Fibroblast of the conjunctiva (primary cell): ENCODE measurements around the gene KRT14.
A peak's percentile ranks its signal among the peaks of the same experiment; 100 is the strongest.
"Not testable (repeated sequence)": the region's sequence is repeated elsewhere in the genome, so short reads cannot be mapped to it uniquely, and the experiment has no call there.

ENCODE experiments used
- DNase-seq: peaks from one replicate; pipeline ENCODE4 v3.0.0-alpha.2; 2010; ENCODE audit warnings: low read depth

KRT14 gene

DNA sequence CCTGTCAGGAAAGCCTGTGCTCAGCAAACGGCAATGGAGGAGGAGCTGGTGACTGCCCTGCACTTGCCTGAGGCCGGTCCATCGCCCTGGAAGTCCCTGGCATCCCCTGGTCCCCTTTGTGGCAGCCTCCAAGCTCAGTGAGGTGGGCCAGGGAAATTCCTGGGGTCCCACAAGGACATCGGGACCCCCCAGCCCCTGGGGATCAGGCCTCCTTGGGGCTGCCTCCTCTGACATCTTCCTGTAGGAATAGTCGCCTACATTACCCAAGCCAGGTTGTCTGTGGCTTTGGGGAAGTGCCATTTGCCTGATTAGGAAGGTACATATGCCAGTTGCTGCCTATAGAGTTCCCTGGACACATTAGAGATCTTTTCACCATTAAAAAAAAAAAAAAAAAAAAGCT, 7.7 kb downstream of the KRT14 start:
- no peak for DNase-seq

DNA sequence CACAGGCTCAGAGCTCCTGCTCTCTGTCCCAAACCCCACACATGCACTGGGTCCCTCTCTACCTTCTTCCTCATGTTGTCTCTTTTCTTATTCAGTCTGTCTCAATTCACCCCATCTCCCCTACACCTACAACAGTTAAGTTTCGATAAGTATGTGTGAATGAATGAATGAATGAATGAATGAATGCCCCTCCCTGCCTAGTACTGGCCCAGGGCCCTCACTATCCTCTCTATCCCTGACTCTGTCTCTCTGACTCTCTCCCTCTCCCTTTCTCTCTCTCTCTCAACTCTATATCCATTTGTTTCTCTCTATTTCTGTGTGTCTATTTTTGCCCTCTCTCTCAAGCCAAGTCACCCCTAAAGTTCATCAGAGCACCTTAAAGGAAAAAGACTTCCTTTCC, 8.2 kb downstream of the KRT14 start:
- no peak for DNase-seq

DNA sequence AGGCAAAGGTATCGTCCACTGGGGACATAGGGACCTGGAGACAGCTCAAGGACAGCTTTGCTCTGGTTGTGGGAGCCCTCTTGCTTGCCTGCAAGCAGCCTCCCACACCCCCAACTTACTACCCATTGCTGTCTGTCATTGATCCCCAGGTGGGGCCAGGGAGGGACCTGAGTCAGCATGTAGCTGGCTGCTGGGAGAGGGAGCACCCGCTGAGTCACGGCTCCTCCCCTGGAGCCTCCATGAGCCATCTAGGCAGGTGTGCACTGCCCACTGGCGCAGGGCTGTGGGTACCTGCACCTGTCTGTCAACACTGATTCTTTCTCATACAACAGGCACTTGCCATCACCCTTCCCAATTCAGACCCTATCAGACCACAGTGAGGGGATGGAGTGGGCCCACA, 10.0 kb downstream of the KRT14 start:
- DNase-seq = not testable (repeated sequence)

DNA sequence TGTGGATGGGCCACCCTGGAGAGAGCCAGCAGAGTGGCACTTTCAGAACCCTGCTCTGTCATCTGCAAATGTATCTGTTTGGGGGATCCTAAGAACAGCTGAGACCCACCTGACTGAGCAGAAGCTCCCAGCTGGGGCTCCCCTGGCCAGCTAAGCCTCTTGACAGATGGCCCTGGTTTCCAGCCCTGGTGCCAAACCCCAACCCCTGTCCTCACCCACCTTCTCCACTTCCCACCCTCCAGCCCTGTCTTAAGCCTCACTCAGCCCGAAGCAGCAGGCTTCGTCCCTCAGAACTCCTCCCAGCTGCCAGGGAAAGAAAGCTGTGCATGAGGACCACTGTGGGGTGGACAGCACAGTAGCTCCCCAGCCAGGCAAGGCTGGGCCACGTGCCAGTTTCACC, 11.4 kb downstream of the KRT14 start:
- no peak for DNase-seq

DNA sequence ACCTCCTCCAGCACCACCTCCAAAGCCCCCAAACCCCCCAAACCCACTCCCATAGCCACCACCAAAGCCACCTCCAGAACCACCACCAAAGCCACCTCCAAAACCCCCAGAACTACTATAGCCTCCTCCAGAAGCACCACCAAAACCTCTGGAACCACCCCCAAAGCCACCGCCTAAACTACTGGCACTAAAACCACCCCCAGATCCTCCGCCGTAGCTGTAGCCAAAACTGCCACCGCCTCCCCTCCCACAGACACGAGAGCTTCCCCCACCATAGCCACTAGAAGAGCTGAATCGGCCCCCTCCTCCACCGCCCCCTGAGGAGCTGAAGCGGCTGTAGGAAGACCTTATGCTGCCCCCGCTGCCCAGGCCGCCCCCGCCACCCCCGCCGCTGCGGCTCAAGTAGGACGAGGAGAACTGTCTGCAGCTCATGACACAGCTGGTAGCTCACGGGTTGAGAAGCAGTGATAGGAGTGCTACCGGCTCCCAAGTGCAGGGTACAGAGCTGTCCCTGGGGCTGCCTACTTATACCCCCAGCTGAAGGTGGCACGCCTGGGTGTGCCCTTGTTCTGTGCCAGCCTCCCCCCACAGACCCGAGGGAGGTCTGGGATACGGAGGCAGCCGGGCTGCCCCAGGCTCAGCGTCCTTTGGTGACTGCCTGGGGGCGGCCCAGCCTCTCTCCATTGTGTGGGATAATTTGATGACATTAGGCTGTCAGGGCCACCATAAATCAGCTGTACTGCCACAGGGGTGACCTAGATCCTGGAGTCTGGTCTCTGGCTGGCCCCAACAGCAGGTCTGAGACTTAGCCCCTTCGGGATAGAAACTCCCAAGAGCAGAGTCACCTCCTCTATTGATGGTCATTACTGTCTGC, 14.9 kb downstream of the KRT14 start, which contains the start of gene KRT9:
TSS of gene KRT9 (minus strand) at position 499 of the 874 bp plus-strand sequence. CDS start at position 432, 67 bp downstream.
- DNase-seq = no peak

DNA sequence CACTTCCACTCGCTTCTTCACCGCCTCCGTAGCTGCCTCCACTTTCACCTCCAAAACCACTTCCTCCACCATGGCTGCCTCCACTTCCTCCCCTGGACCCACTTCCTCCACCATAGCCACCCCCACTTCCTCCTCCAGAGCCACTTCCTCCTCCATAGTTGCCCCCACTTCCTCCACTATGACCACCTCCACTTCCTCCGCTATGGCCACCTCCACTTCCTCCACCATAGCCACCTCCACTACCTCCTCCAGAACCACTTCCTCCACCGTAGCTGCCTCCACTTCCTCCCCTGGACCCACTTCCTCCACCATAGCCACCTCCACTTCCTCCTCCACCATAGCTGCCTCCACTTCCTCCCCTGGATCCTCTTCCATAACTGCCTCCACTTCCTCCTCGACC, 19.4 kb downstream of the KRT14 start:
- no peak for DNase-seq

DNA sequence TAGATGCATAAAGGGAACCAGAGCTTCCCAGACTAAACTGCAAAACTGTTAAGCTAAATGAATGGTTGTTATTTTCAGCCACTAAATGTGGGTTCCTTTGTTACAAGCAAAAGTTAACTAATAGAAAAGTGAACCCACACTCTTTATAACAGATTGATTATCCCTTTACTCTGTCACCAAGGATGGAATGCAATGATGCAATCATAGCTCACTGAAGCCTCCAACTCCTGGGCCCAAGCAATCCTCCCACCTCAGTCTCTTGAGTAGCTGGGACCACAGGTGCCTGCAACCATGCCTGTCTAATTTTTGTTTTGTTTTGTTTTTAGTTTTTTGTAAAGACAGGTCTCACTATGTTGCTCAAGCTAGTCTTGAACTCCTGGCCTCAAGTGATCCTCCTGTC, 21.4 kb downstream of the KRT14 start:
- no peak for DNase-seq

DNA sequence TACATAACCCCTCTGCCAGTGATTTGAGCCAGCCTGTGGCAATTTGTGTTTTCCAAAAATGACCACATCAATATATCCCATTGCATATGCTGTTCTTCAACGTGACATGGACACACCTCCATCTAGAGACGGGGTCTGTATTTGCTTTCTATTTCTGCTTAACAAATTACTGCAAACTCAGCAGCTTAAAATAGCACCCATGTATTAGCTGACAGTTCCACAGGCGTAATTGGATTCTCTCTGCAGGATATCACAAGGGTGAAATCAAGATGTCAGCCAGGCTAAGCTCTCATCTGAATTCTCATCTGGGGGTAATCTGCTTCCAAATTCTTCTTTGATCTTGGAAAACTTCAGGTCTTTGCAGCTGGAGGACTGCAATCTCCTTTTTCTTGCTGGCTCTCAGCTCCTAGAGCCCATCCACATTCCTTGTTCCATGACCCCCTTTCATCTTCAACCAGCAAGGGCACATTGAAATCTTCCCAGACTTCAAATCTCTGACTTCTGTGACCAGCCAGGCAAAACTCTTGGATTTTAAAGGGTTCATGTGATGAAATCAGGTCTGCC, 23.0 kb downstream of the KRT14 start:
- DNase-seq = no peak

DNA sequence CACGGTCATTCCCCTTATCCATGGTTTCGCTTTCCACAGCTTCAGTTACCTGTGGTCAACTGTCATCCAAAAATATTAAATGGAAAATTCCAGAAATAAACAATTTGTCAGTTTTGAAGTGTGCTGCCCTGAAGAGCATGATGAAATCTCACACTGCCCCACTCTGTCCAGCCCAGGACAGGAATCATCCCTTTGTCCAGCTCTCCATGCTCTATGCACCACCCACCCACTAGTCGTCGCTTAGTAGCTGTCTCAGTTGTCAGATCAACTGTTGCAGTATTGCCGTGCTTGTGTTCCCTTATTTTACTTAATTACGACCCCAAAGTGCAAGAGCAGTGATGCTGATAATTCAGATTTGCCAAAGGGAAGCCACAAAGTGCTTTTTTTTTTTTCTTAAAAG, 25.1 kb downstream of the KRT14 start:
- no peak for DNase-seq

DNA sequence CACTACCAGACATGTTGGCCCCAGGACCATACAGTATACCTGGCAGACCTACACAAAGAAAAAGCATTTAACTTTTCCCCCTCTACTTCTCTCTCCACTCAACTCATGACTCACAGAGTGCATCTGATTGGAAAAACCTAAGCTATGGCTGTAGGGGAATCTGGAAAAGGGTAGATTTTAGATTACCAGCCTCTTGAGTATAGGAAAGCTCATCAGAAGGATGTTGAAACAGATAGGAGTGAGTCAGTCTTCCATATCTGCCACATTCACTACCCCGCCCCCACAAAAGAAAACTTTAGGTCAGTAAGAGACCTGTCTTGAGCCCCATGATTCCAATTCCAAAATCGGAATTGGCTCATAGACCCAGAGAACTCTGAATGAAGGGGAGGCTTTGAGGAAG, 27.1 kb downstream of the KRT14 start:
- no peak for DNase-seq

DNA sequence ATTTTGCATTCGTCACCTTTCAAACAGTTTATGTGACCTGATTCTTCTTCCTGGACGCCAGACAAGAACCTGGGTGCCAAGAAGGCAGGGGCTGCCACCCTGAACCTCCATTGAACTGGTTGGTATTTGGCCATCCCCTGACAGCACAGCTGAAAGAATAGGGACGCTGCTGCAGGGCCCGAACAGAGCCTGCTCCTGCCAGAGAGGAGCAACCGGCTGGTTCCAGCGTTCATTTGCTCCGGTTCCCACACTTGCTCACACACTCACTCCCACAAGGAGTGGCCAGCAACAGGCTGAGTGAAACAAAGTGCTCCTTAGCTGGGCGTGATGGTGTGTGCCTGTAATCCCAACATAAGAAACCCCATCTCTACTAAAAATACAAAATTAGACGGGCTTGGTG, 29.8 kb downstream of the KRT14 start:
- DNase-seq = no peak

DNA sequence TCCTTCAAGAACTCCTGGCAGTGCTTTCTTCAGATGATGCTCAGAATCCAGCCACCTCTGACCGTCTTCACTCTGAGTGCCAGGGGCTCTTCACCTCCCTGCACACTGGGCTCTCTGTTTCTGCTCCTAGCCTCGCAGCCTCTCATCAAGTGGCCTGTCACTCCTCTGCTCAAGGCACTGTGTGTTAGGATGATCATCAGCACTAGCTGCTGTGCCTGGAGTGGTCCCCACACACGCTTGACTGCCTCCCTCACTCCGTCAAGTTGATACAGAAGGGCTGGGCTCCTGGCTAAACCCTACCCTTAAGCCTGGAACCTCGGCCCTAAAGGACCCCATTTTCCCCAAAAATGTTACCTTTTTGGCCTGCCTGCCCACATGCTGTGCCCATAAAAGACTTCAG, 30.4 kb downstream of the KRT14 start:
- DNase-seq = no peak

DNA sequence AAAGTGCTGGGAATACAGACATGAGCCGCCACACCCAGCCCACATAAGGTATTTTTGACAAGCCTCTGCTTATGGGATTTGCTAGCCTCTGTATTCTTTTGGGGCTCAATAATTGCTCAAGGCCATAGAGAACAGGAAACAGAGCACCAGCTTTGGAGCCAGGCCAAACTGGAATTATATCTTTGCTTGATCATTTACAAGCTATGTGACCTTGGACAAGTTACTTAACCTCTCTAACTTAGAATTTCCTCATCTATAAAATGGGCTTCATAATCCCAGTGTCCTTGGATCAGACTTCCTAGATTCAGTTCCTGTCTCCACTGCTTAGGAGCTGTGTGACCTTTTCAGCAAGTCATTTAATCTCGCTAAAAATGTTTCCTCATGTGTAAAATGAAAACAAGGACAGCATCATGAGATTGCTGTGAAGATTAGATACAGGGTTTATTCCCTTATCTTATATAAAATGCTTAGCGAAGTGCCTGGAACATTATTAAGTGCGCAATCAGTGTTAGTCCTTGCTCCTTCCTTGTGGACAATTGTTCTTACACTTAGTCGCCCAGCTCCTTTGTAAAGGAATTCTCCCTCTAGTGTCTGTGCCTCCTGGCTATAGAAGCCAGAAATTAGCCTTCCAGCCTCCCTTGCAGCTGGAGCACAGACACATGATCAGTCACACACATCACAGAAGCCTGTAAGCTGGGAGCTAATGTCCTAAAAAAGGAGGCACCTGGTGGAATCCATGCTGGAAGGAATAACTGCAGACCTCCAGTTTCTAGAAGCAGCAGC, 31.4 kb downstream of the KRT14 start:
- DNase-seq = no peak

DNA sequence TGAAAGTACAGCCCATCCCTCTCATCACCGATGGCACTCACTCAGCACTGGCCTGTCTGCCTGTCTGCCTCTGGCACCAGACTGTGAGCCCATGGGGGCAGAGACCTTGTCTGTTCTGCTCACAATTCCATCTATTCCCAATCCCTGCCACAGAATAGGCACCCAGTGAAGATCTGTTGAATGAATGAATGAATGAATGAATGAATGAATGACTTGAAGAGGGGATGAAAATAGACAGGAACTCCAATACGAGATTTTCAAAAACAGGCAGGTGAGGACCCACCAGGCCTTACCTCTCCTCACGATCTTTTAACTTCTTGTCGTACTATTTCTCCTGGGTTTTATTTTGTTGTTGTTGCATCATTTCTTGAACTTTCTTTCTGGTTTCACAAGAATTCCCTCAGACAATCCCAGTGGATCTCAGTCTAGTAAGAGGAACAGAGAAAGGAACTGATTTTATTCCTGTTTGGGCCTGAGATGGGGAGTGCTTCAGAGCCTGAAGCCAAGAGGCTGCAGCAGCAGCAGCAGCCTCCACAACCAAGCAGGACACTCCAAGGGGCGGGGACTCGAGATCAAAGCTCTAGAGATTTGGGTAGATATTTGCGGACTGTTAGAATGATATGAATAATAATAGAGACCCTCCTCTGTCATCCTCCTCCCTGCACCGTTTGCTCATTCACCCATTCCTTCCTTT, 32.6 kb downstream of the KRT14 start:
- DNase-seq = no peak

DNA sequence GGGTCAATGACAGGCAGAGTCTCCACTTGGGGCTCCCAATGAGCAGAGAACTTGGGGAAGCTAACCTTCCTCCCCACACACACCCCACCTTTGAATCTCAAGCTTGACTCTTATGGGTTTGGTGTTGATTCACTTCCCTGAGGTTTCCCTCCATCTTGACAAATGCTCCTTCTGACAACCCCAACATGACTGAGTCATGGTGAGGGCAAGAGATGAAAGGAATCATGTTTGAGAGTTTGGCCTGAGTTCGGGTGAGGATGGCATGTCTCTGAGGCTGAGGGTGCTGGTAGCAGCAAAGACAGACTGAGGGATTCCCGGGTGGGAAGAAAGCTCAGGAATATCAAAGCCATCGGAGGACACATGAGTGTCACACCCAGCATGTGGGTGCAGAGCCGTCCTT, 33.5 kb downstream of the KRT14 start:
- no peak for DNase-seq

DNA sequence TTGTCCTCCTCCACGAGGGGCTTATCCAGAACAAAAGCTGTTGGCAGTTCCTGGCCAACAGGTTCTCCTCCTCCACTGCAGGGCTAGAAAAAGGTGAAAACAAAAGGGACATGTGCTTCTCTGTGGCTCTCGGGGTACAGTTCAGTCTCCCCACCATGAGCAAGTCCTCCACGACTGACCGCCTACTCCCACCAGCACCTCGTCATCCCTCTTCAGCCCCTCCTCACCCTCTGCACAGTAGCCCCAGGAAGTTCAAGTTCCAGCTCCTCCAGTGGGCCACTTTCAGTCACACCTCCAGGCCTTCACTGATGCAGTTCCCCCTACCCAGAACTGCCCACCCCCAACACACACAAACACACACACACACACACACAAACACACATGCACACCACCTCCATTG, 34.2 kb downstream of the KRT14 start:
- DNase-seq = no peak

DNA sequence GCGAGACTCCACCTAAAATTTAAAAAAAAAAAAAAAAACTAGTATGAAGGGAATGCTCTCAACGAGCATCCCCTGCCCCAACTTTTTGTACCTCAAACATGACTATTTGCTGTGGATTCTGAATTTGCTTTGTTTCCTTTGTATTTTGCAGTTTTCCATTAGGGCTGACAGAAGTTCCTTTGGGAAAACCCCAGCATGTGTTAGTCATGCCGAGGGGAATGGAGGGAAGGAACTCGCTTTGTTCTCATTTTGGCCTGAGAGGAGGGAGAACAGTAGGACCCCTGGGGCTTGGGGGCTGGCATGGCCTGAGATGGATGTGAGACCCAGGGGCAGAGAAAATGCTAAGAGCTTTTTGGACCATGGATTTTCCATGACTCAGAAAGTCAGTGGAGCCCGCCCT, 35.3 kb downstream of the KRT14 start:
- DNase-seq = no peak

DNA sequence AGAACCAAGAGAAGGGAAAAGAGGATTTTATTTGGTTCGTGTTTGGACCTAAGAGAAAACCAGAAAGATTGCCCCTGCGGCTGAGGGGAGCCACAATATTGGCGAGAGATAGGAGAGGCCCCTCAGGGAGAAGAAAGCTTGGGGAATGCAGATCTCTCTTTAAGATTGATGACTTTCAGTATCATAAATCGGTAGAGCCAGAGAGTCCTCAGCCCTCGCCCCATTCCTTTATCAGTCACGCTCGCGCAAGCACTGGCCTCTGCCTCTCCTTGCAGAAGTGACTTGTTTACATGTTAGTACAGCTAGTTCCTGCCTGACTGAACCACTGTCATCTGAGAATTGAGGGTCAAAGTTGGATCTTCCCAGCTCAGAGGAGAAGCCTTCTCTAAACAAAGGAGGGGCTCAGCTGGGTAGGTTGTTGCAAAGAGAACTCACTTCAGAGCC, 37.1 kb downstream of the KRT14 start:
- no peak for DNase-seq

DNA sequence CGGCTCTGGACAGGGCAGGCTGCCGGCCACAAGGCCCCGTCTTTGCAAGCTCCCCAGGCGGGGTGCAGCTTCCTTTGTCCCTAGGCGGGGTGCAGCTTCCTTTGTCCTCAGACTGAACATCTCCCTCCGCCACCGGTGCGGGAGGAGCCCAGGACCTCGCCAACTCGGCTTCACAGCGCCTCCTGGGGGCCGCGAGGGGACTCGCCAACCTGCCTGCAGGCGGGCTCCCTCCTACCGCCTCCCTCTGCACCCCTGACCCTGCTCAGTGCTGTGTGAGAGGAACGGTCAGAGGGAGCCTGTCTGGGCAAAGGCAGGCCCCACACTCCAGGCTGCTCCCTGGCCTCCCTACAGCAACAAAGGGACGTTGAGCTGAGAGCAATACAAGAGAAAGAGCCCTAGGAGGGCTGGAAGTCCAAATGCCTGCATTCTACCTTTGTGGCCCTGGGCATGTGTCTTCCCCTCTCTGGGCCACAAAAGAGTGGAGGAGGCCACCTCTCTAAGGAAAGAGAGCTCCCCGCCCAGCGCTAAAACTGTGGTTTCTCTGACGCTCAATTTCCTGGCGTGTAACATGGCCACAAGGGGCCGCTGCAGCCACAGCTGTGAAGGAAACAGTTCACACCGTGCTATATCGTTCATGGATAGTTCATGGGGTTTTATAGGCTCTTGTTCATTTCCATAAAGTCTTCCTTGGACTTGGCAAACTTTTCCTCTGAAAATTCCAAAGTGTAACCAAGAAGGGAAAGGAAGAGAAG, 37.7 kb downstream of the KRT14 start:
- DNase-seq = peak; percentile 68

DNA sequence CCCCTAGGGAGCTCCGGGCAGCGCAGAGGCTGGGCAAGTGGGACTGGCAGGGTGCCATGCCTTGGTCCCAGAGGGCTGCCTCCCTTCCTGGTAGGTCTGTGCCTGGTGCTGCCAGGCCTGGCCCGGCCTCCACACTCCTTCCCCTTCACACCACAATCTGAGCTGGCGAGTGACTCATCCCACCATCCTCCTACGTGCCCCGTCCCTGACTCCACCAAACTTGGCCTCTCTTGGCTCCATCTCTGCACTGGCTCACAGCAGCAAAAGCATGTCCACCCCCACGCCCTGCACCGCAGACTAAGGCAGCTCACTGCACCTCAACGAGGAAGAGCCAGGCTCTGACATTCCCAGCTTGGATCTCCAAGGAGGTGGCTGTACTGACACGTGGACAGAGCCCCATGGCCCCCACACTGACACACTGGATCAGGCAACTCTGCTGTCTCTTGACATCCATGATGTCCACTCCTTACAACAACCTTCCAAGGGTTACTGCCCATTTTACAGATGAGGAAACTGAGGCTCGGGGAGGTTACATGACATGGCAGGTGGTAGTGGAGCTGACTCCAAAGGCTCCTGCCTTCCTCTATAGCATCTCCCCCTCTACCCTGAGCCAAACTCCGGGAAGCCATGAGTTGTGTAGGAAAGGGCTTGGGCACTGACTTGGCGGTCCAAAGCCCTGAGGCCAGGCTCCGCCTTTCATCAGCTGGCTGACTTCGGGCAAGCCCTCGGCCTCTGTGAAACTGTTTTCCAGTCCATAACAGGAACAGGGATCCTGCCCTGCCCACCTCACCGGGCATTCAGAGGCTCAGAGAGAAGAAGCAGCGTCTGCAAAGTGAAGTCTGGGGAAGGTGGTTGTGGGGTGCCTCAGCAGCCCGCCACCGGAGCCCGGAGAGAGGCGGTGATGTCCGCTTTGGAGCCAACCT, 38.5 kb downstream of the KRT14 start:
- DNase-seq = peak; percentile 88
